NCI-H2081 treated with DMSO at 0.1 percent for 48 hours (cell line): ENCODE data around the gene SNPH.
"Not testable (repeated sequence)": the region's sequence is repeated elsewhere in the genome, so short reads cannot be mapped to it uniquely, and the experiment has no call there.

ENCODE experiments used
- DNase-seq: peaks from one replicate; lab custom pipeline; 2025; lab: John Stamatoyannopoulos, UW

Gene SNPH, protein sequence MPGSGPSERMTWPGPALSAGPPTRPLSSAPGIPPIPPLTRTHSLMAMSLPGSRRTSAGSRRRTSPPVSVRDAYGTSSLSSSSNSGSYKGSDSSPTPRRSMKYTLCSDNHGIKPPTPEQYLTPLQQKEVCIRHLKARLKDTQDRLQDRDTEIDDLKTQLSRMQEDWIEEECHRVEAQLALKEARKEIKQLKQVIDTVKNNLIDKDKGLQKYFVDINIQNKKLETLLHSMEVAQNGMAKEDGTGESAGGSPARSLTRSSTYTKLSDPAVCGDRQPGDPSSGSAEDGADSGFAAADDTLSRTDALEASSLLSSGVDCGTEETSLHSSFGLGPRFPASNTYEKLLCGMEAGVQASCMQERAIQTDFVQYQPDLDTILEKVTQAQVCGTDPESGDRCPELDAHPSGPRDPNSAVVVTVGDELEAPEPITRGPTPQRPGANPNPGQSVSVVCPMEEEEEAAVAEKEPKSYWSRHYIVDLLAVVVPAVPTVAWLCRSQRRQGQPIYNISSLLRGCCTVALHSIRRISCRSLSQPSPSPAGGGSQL

DNA sequence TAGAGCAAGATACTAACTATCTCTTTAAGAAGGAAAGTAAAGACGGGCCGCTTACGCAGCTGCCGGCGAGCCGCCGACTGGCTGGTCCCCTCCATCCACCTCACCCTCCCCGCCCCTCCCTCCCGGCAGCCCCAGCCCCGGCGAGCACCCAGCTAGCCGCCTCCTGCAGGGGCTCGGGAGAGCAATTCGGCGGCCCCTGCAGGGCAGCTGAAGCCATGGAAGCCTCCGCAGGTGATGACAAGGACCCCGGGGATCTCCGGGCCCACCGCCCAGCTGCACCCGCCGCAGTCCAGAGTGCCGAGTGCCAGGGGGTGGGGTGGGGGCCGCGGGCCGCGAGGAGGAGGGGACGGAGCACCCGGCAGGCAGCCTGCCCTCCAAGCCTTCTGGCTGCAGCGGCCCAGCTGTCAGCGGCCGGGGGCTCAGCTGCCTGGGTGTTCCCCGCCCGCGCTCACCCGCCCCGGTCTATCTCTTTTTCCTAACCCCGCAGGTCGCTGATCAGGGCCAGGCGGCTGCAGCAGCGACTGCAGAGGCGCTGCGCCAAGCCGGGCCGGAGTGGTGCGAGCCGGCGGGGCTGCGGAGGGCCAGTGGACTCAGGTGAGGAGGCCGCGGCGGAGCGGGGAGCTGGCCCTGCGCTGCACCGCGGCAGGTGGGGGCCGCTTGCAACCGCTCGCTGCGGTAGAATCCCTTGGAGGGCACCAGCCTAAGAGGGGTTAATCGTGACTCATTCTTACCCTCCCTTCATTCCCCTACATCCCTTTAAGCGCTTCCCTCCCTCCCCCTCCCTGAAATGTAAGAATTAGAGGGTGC lies at the start of gene SNPH:
Gene SNPH, plus strand, starts transcription at position 128 of the 807 bp plus-strand sequence. CDS start 29,946 bp downstream, outside the sequence.
- no peak for DNase-seq

DNA sequence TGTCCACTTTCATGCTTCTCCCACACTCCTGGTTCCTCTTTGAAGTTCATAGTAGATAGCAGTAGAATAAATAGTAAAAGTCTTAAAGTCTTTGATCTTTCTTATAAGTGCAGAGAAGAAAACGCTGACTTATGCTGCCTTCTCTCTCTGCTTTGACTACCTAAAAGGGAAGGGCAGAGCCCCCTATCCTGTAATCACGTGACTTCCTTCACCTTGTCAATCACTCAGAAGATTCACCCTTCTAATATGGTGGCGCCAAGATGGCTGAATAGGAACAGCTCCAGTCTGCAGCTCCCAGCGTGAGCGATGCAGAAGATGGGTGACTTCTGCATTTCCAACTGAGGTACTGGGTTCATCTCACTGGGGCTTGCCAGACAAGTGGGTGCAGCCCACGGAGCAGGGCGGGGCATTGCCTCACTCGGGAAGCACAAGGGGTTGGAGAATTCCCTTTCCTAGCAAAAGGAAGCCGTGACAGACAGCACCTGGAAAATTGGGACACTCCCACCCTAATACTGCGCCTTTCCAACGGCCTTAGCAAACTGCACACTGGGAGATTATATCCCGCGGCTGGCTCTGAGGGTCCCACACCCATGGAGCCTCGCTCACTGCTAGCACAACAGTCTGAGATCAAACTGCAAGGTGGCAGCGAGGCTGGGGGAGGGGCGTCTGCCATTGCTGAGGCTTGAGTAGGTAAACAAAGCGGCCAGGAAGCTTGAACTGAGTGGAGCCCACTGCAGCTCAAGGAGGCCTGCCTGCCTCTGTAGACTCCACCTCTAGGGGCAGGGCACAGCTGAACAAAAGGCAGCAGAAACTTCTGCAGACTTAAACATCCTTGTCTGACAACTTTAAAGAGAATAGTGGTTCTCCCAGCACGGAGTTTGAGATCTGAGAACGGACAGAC lies 49.3 kb upstream of the SNPH start:
- not testable (repeated sequence) for DNase-seq

GRCh38 chr20:1222750-1223149 lies 43.3 kb upstream of the SNPH start:
- not testable (repeated sequence) for DNase-seq

DNA sequence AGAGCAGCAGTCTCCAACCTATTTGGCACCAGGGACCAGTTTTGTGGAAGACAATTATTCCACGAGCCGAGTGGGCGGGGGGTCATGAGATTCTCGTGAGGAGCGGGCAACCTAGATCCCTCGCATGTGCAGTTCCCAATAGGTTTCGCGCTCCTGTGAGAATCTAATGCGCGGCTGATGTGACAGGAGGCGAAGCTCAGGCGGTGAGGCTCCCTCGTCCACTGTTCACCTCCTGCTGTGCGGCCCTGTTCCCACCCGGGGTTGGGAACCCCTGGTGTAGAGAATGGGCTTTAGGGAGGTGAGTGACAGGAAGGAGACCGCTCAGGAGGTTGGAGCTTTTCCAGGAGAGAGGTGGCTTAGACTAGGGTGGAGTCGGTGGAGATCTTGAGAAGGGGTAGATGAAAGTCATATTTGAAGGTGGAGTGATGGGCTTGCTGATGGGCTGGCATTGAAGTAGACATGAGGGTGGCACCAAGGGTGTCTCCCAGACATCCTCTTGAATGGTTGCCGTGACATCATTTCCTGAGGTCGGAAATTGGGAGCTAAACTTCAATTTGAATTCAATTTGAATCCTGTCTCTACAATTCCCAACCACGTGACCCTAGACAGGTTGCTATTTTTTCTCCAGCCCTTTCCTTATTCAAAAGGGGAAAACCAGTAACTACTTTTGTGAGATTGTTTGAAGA lies 41.7 kb upstream of the SNPH start:
- DNase-seq = no peak

- DNase-seq = no peak
These were observed 40.8 kb upstream of the SNPH start for GRCh38 chr20:1225263-1225782.

- DNase-seq = no peak
These were observed 40.1 kb upstream of the SNPH start, which contains the start of gene RAD21L1 for GRCh38 chr20:1225783-1226654. RAD21L1 (plus strand) TSS chr20:1226044; CDS start chr20:1228454, 2,410 bp downstream.

DNA sequence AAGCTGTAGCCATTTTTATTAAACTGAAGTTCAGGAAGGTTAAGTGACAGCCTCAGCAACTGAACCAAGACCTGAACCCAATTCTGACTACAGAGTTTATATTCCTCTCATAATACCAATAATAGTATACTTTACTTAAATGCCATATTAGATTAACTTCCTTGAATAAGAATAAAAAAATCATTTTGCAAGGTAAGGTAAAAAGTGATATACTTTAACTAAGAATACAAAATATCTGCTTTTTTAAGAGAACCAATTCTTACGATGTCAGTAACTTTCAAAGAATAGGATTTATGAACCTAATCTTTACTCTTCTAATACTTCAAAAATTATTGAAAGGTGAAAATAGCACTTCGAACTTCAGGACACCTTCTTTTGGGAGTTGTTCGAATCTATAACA lies 36.6 kb upstream of the SNPH start:
- DNase-seq = no peak

- DNase-seq = no peak
These were observed 33.6 kb upstream of the SNPH start for GRCh38 chr20:1232286-1233111.

- no peak for DNase-seq
These were observed 25.5 kb upstream of the SNPH start for GRCh38 chr20:1240549-1240948.

DNA sequence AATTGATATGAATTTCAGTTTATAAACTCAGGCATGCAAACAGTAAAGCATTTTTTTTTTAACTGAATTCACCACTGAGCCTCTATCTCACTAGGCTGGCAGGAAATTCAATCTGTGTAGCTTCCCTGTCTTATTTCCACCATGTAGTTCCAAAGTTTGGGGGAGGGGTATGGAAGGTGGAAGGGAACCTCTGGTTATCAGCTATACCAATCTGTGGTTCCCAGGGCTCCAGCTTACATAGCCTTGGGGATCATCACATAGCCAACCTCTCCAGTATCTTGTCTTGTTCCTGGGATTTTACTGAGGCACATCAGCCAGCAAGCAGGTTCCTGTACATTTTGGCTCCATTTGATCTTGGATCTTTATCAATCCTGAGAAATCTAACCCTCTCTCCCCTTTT lies 24.6 kb upstream of the SNPH start:
- DNase-seq = no peak

DNA sequence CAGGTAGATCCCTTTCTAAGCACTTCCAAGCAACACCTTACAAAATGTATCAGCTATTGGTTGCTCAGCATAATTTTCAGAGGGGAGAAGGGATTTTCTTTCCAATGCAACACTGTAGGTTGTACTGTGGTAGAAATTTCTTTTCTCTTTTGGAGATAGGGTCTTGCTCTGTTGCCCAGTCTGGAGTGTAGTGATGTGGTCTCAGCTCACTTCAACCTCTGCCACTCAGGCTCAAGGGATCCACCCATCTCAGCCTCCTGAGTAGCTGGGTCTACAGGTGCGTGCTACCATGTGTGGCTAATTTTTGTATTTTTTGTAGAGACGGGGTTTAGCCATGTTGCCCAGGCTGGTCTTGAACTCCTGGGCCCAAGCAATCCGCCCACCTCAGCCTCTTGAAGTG lies 24.0 kb upstream of the SNPH start:
- DNase-seq = no peak

GRCh38 chr20:1242530-1242929 lies 23.6 kb upstream of the SNPH start:
- no peak for DNase-seq

DNA sequence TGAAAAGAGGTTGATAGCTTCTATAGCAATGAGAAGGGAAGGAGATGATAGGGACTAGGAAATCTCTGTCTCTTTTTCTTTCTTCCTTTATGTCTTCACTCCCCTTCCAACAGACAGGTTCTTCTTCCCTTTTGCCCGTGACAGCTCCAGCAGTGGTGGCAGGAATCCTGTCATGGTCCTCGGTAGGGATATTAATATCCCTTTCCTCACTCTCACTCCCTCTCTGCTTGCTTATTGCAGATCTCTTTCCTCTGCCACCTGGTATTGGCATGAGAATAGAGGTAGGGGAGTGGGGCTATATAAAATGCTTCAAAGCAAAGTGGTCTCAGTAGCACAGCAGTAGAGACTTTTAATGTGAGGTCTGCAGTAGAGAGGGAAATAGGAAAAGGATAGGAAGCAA lies 20.5 kb upstream of the SNPH start:
- DNase-seq = no peak

DNA sequence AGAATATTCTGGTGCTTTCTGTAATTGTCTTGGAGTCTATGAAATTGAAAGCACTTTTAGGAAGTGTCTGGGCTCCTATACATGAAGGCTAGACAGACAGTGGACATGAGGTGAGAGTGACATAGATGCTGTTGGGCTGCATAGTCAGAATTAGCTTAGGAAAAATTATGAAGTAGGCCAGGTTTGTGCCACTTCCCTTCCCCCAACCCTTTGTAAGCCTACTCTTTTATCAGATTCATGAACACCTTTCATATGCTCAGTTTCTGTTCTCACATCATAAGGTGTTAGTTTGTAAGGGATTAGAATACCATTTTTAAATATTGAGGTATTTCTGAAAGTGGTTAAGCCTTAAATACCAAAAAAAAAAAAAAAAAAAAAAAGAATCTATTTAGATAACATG lies 18.4 kb upstream of the SNPH start:
- DNase-seq = no peak

GRCh38 chr20:1250282-1250681 lies 15.8 kb upstream of the SNPH start:
- not testable (repeated sequence) for DNase-seq

DNA sequence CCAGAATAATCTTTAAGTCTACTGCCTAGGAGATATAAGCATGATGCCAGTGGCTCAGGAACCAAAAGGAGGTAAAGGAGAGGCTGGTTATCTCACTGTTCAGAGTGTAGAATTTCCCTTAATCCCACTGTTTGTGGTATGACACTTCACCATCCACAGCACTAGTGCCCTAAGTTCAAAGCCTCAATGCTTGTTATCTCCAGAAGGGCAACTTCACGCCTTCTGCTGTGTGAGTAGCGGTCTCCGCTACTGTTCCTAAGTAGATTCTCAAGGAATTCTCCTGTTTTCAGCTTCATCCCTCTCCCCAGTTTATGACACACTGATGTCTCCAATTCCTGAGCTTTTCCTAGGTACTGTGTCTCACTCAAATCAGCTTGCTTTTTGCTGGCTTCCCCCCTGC lies 13.7 kb upstream of the SNPH start:
- no peak for DNase-seq

DNA sequence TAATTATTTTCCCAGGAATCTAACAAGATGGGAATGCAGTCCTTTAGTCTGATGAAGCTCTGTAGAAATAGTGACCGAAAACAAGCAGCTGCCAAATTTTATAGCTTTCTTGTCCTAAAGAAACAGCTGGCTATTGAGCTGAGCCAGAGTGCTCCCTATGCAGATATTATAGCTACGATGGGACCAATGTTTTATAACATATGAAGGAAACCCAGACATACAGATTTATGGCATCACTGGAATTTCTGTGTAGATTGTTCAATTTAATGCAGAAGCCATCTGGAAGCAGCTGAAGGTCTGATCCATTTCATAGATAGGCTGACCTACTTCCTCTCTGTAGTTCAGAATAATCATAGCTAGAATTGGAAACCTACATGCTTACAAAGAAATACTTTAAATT lies 11.8 kb upstream of the SNPH start:
- DNase-seq = no peak

DNA sequence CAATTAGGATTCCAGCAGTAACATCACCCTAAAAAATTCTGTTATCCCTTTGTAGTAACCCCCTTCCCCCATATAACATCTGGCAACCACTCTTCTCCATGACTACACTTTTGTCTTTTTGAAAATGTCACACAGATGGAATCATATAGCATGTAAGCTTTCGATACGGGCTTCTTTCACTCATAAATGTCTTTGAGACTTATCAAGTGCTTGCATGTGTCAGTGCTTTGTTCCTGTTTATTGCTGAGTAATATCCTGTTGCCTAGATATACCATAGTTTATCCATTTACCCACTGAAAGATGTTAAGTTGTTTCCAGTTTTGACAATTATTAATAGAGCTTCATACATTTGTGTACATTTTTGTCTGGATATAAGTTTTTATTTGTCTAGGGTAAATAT lies 10.4 kb upstream of the SNPH start:
- no peak for DNase-seq

DNA sequence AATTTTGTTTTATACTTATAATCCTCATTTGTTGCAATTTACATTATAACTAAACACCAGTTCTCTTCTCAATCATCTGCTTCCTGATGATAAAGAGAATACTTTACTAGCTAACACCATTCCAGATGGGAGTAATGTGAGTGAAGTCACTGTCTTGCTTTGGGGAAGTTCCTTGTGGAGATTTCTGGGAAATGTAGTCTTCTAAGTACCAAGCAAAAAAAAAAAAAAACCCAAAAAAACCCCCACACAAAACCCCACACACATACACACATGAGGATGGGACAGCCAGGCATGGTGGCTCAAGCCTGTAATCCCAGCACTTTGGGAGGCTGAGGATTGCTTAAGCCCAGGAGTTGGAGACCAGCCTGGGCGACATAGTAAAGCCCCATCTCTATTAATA lies 2.2 kb upstream of the SNPH start:
- no peak for DNase-seq
